ENCODE results near the gene NFX1. TPM values are rescaled to one million over a fixed set of nuclear protein-coding genes. Genes with fewer than 3 reads are reported as not detected.

NFX1 gene
- total and polyA plus RNA-seq, 12 donors = 14.5 to 44.1 (median 33.7) TPM

- intact Hi-C loops (cut with DNase I) = loop anchor here in 4 of 10 donors (2.0 to 5.0 kb wide), 3 partner anchors 44 to 130 kb away; no protein-coding TSS in a partner anchor
- Histone ChIP-seq H3K4me1 (peaks cover 4 to 14% (median 8%) of the 10 kb centered on the region in 9 donors), H3K27me3 (no peaks in the 10 kb centered on the region), H3K4me3 (no peak overlapping the region), H3K36me3 (no peaks in the 10 kb centered on the region), H3K27ac (no peak overlapping the region), H3K9me3 (no peaks in the 10 kb centered on the region)
- DNase-seq (no peak), ATAC-seq (no peak)
- TF ChIP-seq CTCF (IDR thresholded peaks at IDR 0.05) = no peak
- 73 to 76% methylated on average over 5 of the region's 5 CpGs for WGBS, 2 donors
Measured at GRCh38 chr9:33416996-33417395, 126.7 kb downstream of the NFX1 start.

GRCh38 chr9:33418090-33418489 is 127.8 kb downstream of the NFX1 start:
- no peak for TF ChIP-seq CTCF (IDR thresholded peaks at IDR 0.05)
- no peak for DNase-seq
- no peak overlapping the region for H3K4me3 ChIP-seq
- no peak for ATAC-seq
- no peak overlapping the region for H3K27ac ChIP-seq
- peaks cover 4 to 14% (median 8%) of the 10 kb centered on the region in 9 donors for H3K4me1 ChIP-seq
- H3K36me3 ChIP-seq = no peaks in the 10 kb centered on the region
- no peaks in the 10 kb centered on the region for H3K9me3 ChIP-seq
- WGBS, 2 donors = 92% methylated on average over 8 of the region's 8 CpGs
- no peaks in the 10 kb centered on the region for H3K27me3 ChIP-seq
- intact Hi-C loops (cut with DNase I) = loop anchor here in 3 of 10 donors (5.0 kb wide), 2 partner anchors 46 to 131 kb away; no protein-coding TSS in a partner anchor

- ATAC-seq (no peak), DNase-seq (no peak)
- H3K9me3 ChIP-seq = no peaks in the 10 kb centered on the region
- WGBS, 2 donors = 73 to 77% methylated on average over 10 of the region's 10 CpGs
- H3K4me1 ChIP-seq = peaks cover 4 to 11% (median 8%) of the 10 kb centered on the region in 9 donors
- no peak for TF ChIP-seq CTCF (IDR thresholded peaks at IDR 0.05)
- H3K27ac ChIP-seq = no peak overlapping the region
- H3K36me3 ChIP-seq = no peaks in the 10 kb centered on the region
- intact Hi-C loops (cut with DNase I) = loop anchor here in 3 of 10 donors (5.0 kb wide), 2 partner anchors 48 to 133 kb away; no protein-coding TSS in a partner anchor
- H3K4me3 ChIP-seq = no peak overlapping the region
- H3K27me3 ChIP-seq = no peaks in the 10 kb centered on the region
Measured at GRCh38 chr9:33419708-33420303, 129.5 kb downstream of the NFX1 start.

Other genes with a start within 250 kb of the NFX1 start
- gene SMU1, start 213.8 kb upstream of the NFX1 start, total RNA-seq = 10 to 100 TPM; 14.9 to 18.5 (median 17.3) TPM
- 1 to 10 TPM; 5.8 to 8.5 TPM for gene SMU1, start 213.8 kb upstream of the NFX1 start, polyA plus RNA-seq
- gene B4GALT1, start 123.2 kb upstream of the NFX1 start, total RNA-seq = 100 to 1,000 TPM in 1 of 10 donors, 10 to 100 TPM in 9; 30.0 to 117 (median 43.1) TPM
- 10 to 100 TPM; 14.8 to 29.0 TPM for gene B4GALT1, start 123.2 kb upstream of the NFX1 start, polyA plus RNA-seq
- gene SPINK4, start 50.3 kb upstream of the NFX1 start, total RNA-seq = not detected
- gene SPINK4, start 50.3 kb upstream of the NFX1 start, polyA plus RNA-seq = not detected
- gene BAG1, start 25.8 kb upstream of the NFX1 start, total RNA-seq = 100 to 1,000 TPM in 8 of 10 donors, 10 to 100 TPM in 2; 95.3 to 159 (median 132) TPM
- gene BAG1, start 25.8 kb upstream of the NFX1 start, polyA plus RNA-seq = 100 to 1,000 TPM in 1 of 2 donors, 10 to 100 TPM in 1; 71.9 to 148 TPM
- 10 to 100 TPM; 41.4 to 57.2 (median 53.5) TPM for gene CHMP5, start 25.5 kb upstream of the NFX1 start, total RNA-seq
- gene CHMP5, start 25.5 kb upstream of the NFX1 start, polyA plus RNA-seq = 10 to 100 TPM; 24.1 to 55.6 TPM
- 100 to 1,000 TPM in 9 of 10 donors, 10 to 100 TPM in 1; 80.2 to 250 (median 133) TPM for gene AQP7, start 112.1 kb downstream of the NFX1 start, total RNA-seq
- 100 to 1,000 TPM in 1 of 2 donors, 10 to 100 TPM in 1; 28.2 to 255 TPM for gene AQP7, start 112.1 kb downstream of the NFX1 start, polyA plus RNA-seq
- gene AQP3, start 157.1 kb downstream of the NFX1 start, total RNA-seq = 10 to 100 TPM in 5 of 10 donors, 1 to 10 TPM in 5; 1.9 to 37.2 (median 10.1) TPM
- gene AQP3, start 157.1 kb downstream of the NFX1 start, polyA plus RNA-seq = 10 to 100 TPM in 1 of 2 donors, 1 to 10 TPM in 1; 9.2 to 14.4 TPM
- 10 to 100 TPM; 13.0 to 23.2 (median 14.1) TPM for gene NOL6, start 183.4 kb downstream of the NFX1 start, total RNA-seq
- 10 to 100 TPM; 20.9 to 21.6 TPM for gene NOL6, start 183.4 kb downstream of the NFX1 start, polyA plus RNA-seq
- under 1 TPM in 4 of 10 donors, not detected in 6; 0.13 to 0.93 (median 0.48) TPM for gene ANKRD18B, start 233.7 kb downstream of the NFX1 start, total RNA-seq
- 1 to 10 TPM in 1 of 2 donors, under 1 TPM in 1; 0.13 to 1.8 TPM for gene ANKRD18B, start 233.7 kb downstream of the NFX1 start, polyA plus RNA-seq